Stimulated activated CD8-positive, alpha-beta memory T cell treated with anti-CD3 and anti-CD28 coated beads, Interleukin-15, amount 100 ng/mL, for 4 hours (primary cell): ENCODE results near the gene ACLY.
"Not testable (repeated sequence)": the region's sequence is repeated elsewhere in the genome, so short reads cannot be mapped to it uniquely, and the experiment has no call there.

Experiments
- DNase-seq, 2 donors: peaks; one replicate each; pipeline ENCODE4 v3.0.0-alpha.2; 2020; ENCODE audit warnings: low read depth in 2 of 2

Gene ACLY

DNA sequence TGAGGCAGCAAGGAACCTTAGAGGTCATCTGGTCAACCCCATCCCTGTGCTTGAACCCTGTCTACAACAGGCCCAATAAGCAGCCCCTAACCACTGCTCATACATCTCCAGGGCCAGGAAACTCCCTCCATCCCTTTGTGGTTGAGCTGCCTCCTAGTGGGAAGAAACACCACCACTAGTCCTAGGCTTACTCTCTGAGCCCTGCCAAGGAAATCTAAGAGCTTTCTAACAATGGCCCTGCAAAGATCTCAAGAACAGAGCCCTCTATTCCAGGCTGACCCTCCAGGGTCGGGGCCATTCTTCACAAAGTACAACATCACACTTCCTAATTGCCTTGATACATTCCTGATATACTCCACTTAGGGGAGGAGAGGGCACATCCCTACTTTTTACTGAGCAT lies 5.8 kb downstream of the ACLY start:
- no peak for DNase-seq

DNA sequence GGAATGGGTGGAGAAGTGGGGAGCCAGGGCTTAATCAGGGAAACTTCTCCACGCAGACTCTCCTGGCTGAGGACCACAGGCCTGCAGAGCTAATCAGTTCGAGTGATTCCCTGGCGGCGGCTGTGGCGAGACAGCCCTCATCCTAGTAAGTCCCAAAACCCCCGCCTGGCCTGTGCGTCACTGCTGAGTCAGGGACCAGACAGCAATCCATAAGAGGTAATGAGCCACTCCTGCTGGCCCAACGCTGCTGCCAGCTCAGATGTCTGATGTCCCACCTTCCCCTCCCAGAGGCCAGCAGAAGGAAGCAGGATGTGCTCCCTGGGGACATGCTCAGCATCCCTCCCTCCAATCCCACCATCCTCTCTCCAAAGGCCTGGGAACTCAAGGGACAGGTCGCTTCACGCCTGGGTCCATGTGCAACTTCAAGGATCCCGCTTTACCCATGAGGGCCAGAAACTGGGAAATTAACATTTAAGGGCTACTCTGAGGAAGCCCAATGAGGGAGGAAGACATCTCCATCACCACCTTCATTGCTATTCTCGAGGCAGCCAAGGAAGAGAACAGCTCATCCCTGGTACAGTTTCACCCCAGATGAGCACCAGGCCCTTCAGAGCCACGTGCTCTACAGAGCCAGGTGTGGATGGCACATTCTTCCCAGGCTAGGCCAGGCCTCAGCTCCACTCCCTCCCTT lies 7.9 kb downstream of the ACLY start:
- no peak for DNase-seq

DNA sequence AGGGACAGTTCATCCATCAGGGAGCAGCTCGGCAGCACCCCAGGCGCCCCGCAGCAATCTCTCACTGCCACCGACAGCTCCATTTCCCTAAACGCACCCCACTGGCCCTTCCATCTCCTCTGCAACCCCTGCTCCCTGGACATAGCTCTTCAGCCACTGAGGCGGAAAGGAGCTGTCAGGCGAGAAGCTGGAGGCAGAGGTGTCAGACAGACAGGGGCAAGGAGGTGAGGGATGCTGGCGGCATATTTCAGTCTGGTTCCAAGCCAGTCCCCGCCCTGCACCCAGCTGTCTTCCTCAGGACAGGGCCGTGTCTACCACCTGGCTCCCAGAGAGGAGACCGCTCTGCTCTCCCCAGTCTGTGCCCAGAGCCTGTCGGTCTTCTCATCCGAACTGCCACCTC lies 9.7 kb downstream of the ACLY start:
- no peak for DNase-seq

DNA sequence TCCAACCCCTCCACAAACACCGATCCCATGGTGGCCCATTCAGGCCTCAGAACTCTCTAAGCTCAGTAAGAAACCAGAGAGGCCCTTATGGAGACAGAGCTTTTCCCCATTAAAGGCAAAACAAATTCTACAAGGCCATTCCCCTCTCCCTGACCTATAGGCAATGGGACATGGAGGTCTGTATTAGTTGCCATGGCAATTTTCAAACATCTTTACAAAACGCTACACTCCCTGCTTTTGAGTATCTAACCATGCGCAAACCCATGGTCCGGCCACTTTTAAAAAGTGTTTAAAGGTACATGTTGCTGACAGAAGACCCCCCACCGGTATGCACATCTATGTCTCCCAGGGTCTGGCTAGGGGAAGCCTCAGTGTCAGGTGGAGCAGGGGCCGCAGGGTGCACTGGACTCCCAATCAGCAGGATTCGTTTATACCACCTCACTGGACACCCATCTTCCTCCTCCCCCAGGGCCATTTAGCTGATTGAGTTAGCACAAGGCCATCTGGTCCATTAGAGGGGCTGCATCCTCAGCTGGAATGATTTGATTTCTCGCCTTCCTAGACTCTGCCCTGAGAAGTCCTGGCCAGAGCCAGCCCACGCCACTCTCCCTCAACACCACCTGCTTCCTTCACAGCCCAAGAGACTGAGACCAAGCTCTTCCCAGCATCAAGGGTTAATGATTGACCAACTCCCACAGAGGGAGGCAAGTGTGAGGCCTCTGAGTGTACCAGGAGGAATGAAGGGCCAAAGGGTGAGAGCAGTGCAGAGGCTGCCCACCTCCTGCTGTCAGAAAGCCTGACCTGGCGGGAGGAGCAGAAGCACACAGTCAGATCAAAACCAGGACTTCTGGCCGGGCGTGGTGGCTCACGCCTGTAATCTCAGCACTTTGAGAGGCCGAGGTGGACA lies 10.9 kb downstream of the ACLY start:
- no peak for DNase-seq

DNA sequence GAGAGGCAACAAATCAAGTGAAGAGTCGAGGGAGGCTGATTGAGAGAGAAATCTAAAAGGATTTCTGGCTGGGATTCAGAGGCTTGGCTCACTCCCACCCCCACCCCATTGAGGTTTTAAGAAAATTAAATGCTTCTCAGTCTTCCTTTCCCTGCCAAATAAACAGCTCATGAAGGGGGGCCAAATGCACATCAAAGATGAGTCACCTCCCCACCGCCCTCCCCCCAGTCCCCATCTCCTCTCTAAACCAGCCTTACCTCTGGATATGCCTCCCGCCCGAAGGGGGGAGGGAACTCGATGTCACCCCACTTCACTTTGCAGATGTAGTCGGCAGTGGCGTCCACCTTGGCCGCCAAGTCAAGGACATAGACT lies 11.6 kb downstream of the ACLY start:
- DNase-seq: no peak

DNA sequence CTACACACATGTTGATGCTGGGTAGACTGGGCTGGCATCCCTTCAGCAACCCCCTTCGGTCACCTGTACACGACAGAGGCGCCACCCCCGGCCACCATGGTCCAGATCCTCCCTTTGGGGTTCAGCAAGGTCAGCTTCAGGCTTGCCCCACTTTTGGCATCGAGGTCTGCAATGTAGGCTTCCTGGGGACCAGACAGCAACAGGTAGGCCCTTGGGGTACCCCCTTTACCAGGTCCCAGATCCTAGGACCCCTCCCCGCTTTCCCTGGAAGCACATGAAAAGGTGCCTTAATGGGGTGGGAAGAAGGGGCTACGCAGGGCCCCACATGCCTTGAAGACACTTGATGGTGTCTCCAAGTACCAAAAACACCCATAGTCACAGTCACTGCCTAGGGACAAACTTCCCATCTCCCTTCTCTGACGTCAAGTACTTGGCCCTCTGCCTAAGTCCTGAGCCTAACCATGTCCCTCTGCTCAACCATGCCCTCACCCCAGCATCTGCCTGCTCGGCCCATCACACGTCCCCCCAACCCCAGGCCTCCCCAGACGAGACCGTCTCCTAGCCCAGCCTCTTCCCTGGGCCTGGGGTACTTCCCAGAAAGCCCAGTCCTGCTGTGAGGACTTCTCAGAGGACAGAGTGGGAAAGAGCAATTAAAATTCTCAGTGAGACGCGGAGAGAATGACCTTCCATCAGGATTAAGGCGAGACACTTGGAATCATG lies 12.1 kb downstream of the ACLY start:
- DNase-seq: no peak

DNA sequence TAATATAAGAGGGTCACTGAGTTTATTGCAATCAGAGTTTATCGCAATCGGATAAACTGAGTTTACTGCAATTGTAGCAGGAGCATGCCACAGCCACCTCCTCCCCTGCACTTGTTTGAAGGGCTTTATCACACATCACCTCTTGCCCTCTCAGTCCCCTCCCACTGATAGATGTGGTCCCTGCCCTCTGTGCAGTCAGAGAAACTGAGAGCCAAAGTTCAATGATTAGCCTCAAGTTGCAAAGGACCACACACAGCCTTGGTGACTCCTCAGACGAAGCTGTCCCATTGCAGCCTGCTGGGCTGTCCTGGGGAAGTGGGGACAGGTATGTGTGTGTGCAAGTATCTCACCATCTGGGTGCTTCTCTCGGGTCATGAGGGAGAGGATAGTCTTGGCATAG lies 13.6 kb downstream of the ACLY start:
- DNase-seq: no peak

DNA sequence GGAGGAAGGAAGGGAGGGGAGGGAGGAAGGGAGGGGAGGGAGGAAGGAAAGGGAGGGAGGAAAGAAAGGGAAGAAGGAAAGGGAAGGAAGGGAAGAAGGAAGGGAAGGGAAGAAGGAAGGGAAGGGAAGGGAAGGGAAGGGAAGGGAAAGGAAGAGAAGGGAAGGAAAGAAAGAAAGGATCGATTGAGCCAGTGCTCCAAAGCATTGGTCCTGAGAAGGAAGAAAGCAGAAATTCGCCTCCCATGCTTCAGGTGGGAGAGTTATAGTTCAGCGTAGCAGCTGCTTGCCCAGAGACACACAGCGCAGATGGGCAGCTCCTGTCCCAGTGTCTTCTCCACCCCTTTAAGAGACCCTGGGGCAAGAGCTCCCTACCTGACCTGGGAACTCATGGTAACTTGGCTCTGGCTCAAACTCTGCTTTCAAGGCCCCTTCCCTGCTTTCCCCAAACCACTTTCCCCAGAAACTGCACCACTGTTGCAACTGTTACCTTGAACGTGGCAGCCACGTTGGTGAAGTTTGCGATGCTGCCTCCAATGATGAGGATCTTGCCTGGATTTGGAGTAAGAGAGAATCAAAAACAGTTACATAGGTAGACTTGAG lies 14.4 kb downstream of the ACLY start:
- DNase-seq: no peak

DNA sequence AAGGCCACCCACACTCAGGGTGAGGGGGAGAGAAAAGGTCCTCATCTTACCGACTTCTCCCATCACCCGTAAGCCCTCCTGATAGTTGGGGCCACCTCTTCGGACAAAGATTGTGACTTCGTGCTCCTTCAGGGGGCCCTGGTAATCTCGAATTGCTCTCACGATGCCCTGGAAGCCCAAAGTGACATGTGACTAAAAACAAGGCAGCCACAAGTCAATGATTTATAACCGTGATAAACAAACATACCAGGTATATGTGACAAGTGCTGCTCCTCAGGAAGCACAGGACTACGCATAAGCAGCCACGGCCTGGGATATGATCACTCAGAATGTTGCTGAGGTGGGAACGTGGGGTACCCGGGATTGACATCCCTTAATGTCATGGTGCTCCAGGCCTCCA lies 17.1 kb downstream of the ACLY start:
- DNase-seq: no peak

DNA sequence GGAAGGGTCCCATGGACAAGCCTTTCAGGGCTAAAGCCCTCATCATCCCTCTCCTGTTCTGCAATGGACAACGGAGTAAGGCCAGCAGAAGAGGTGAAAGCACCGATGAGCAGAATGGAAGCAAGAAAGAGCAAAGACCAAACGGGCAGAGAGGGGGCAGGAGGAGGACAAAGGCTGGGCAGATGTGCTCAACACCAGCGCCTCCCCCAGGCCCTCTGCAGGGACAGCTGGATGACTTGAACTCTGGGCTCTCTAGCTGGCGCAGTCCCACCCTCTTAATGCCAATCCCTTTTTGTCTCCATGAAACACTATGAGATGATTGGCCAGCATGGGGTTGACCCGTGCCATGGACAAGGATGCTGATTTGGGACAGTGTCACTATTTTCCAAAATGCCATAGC lies 22.0 kb downstream of the ACLY start:
- DNase-seq: no peak

DNA sequence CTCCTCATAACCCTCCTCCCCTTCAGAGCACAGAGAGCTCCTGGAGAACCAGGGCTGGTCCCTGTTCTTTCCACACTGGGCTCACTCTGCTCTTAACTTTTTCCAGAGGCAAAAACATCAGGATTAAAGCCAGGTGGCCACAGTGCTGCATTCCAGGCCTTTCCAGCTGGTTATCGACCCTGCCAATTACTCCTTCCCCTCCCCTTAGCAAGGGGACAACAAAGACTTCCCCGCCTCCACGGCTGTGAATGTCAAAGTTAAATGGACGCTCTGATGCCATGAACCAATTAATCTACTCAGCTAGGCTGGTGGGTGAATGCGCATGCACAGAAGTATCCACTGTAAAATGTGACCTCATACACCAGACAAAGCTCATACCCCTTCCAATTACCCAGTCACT lies 23.1 kb downstream of the ACLY start:
- DNase-seq: no peak

DNA sequence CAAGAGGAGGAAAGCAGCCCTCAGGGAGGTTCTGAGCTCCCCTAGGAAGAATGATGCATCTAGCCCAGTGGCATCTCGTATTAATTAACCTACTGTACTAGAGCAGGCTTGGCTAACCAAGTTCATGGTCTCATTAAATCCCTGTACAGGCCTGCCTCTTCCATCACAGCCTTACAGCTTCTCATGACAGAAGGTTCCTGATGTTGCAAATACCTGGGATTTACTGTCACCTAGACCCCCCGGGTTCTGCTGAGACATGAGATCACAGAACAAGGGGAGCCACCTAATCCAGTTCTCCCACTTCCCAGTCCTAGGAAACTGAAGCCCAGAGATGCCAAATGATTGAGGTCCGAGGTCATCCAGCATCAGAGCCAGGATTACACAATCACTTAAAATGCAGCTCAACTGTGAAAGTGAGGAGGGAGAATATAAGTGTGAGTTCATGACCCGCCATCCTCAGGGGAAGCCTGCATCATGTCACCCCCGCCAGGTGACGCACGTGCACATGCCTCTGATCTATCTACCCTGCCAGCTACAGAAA lies 23.9 kb downstream of the ACLY start:
- no peak for DNase-seq

DNA sequence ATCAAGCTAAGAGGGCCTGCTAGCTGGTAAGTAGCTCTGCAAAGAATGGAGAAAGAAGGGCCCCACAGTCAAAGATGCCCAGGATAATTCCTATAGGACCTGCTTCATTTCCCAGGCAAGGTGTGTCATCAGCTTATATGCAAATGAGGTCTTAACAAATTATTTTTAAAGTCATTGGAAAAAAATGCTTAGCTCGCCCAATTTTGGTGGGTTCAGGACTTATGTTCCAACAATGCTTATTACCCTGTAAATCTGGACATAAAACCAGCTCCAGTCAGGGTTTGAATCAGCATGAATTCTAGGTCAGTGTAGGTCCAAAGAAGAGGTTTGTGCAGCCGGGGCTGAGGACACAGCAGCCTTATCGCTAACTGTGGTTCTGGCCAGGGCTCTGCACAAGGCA lies 25.4 kb downstream of the ACLY start:
- no peak for DNase-seq

DNA sequence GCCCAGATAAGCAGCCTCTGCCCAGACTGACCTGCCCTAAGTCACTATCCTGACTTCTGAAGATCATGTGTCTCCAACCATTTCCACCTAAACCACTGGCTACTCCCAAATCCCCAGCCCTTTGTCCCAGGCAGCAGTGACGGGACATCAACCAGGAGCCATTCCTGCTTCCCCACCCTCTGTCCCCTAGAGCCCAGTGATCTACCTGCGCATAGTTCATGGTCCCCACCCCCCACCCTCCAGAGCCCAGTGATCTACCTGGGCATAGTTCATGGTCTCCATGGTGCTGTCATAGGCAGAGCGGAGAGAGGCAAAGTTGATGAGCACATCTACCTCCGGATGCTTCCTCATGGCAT lies 26.8 kb downstream of the ACLY start:
- no peak for DNase-seq

DNA sequence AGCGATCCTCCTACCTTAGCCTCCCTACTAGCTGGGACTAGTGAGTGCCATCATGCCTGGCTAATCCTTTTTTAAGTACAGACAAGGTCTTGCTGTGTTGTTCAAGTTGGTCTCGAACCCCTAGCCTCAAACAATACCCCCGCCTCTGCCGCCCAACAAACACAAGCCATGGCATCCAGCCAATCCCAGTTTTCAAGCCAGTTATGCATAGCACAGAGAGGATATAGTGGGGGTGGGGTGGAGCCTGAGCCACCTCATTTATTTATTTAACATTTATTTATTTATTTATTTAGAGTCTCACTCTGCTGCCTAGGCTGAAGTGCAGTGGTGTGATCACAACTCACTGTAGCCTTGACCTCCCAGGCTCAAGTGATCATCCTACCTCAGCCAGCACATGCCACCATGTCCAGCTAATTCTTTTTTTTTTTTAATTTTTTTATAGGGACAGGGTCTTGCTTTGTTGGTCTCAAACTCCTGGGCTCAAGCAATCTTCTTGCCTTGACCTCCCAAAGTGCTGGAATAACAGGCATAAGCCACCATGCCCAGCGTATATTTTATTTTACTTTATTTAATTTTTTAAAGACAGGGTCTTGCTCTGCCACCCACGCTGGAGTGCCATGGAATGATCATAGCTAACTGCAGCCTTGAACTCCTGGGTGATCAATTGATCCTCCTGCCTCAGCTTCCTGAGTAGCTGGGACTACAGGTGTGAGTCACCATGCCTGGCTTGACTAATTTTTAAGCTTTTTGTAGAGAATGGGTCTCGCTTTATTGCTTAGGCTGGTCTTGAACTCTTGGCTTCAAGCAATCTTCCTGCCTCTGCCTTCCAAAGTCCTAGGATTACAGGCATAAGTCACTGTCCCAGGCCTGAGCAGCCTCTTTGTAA lies 27.4 kb downstream of the ACLY start:
- no peak for DNase-seq

DNA sequence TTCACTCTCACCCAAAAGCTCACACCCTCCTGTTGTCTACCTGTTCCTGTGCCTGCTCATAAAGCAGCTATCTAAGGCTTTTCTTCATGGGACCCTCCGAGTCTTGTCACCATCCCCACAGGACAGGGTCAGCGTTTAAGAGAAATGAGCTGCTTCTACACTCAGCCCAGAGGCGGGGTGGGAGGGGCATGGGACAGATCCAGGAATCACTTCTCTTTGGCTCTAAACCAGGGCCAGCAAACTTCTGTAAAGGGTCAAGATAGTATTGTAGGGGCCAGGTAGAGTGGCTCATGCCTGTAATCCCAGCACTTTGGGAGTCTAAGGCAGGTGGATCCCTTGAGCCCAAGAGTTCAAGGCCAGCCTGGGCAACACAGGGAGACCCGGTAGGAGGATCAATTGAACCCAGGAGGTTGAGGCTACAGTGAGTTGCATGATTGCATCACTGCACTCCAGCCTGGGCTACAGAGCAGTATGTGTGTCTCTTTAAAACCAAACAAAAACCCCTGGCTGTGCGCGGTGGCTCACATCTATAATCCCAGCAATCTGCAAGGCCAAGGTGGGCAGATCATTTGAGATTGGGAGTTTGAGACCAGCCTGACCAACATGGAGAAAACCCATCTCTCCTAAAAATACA lies 30.3 kb downstream of the ACLY start:
- DNase-seq: no peak

DNA sequence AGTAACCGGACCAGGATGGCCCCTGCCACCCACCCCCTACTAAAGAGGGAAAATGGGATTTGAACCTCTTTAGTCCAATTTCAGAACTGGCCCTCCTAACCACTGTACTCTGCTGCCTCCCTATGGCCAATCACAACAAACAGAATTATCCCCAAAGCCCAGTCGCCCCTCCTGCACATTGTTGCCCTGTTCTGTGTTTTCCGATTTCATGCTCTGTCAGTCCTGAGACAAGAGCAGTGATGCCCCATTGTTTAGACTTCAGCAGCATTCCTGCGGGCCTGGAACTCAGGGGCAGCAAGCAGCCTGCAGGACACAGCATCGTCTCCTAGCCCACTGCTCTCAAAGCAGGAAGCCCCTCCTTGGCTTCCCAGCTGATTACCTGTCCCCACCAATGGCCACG lies 33.0 kb downstream of the ACLY start:
- no peak for DNase-seq

DNA sequence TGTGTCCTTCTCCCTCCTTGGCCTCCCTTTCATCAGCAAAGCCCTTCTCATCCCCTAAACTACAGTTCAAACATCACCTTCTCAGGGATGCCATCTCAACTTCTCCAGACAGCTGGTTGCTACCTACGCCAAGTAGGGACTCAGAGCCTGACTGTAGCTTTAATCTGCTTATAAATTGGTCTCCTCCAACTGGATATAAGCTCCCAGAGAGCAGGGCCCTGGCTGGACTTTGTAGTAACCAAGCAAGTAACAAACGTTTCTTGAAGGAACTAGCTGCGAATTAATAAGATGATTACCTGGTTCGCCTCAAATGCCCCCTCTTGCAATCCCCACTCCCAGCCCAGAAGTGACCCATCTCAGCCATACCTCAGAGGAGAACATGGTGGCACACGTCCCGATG lies 36.0 kb downstream of the ACLY start:
- DNase-seq: no peak

DNA sequence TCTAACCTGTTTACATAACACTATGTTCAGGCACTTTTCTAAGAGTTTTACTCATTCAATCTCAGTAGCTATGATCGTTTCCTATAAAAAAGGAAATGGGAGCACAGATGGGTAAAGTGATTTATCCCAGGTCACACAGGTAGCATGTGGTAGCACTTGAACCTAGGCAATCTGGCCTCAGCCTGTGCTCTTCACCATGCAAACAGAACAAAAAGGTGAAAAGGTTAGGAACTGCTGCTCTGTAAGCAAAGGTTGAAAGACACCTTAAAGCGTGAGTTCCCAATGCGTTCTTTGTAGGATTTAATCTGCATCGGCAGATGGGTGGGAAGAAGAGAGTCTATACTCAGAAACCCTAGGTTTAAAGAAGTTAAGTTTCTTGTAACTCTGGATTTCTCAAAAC lies 38.6 kb downstream of the ACLY start:
- no peak for DNase-seq

DNA sequence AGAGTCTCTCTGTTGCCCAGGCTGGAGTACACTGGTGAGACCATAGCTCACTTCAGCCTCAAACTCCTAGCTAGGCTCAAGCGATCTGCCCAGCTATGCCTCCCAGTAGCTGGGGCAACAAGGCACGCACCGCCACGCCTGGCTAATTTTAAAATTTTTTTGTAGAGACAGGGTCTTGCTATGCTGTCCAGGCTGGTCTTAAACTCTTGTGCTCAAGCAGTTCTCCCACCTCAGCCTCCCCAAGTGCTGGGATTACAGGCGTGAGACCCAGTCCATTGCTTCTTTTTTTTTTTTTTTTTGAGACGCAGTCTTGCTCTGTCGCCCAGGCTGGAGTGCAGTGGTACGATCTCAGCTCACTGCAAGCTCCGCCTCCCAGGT lies 44.5 kb downstream of the ACLY start:
- DNase-seq: not testable (repeated sequence)
